Thyroid gland (tissue), 4 donors: ENCODE data around the gene TMEM183A. TPM values are rescaled to one million over a fixed set of nuclear protein-coding genes. Genes with fewer than 3 reads are reported as not detected.

Source experiments
- DNase-seq, 2 donors: peaks; one replicate each; pipeline ENCODE4 v3.0.0-alpha.2; 2019
- H3K27ac ChIP-seq, 3 donors: fragments of 200-600 bp; sonication (generic); 1 replicate in 2 of 3; 2 replicates in 1 of 3; pipeline ENCODE4 v1.5.1; 2016 to 2019; ENCODE audit warnings: mild to moderate bottlenecking in 1 of 3, moderate library complexity in 1 of 3
- H3K27me3 ChIP-seq: fragments of 200-600 bp; sonication (generic); one replicate; pipeline ENCODE4 v1.5.1; 2019
- H3K36me3 ChIP-seq, 2 donors: fragments of 200-600 bp; sonication (generic); one replicate each; pipeline ENCODE4 v1.5.1; 2016 to 2019
- H3K4me1 ChIP-seq, 2 donors: fragments of 200-600 bp; sonication (generic); one replicate each; pipeline ENCODE4 v1.5.1; 2017 to 2019
- H3K4me3 ChIP-seq, 3 donors: fragments of 200-600 bp; sonication (generic); replicated peaks in 1 of 3; 1 replicate in 2 of 3; 2 replicates in 1 of 3; pipeline ENCODE4 v1.5.1; 2016; ENCODE audit warnings: mild to moderate bottlenecking in 1 of 3
- H3K9me3 ChIP-seq: fragments of 200-600 bp; sonication (generic); one replicate; pipeline ENCODE4 v1.5.1; 2017
- CTCF ChIP-seq, 6 experiments: fragments of 200-600 bp in 3 of 6; fragments of 450-650 bp in 3 of 6; sonication (generic) in 3 of 6; IDR thresholded peaks; one replicate each; pipeline ENCODE4 v1.5.1; 2016 to 2019; ENCODE audit warnings: antibody characterized with exemption in 6 of 6, mild to moderate bottlenecking in 2 of 6, inconsistent platforms in 1 of 6, moderate library complexity in 1 of 6
- POLR2A ChIP-seq, 2 donors: fragments of 450-650 bp; IDR thresholded peaks; one replicate each; pipeline ENCODE4 v1.6.1; 2017; ENCODE audit warnings: antibody characterized with exemption in 2 of 2, mild to moderate bottlenecking in 2 of 2, moderate library complexity in 1 of 2
- WGBS, 2 donors: methylation state at CpG; one replicate each; pipeline ENCODE4 v1.1.5; 2017; 5-methylcytosine and 5-hydroxymethylcytosine counted together
- intact Hi-C: fragments of 100-400 bp; cut with DNase I; formaldehyde crosslinking; loops from one replicate; pipeline ENCODE4 v1.15.1; 2023
- total RNA-seq, 4 donors: library from RNA; depleted of rRNA; stranded (reverse); fragments of >200 nt; gene quantifications; one replicate each; pipeline ENCODE4 v1.2.3, GENCODE V29; 2016

Gene TMEM183A
- total RNA-seq, 4 donors from 2014 or later = 71.0 to 93.9 (median 84.2) TPM

DNA sequence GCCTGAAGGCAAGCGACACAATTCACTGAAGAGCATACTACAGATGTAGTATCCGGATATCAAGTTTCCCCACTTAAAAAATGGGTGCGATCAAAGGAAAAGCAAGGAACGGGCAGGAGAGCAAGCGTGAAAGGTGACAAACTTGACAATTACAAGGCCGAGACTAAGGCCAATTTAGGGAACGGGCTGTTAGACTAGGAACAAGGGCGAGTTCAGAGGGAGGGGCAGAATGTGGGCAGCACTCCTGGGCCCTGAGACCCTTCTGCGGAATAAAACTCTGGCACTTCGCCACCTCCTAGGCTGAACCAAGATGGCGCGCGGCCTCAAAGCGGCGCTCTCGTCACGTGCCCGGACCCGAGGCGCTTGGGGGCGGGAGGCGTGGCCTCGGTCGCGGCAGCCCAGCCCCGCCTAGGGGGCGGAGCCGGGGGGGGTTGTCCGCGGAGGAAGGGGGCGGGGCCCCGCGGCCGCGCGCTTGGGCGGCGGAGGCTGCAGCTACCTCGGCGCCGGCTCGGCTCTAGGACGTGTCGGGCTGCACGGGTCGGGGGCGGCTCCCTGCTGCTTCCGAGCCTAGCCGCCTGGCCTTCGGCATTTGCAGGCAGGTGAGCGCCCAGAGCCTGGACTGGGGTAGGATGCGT lies 19.0 kb downstream of the TMEM183A start, which contains the start of gene PPFIA4:
Gene PPFIA4, plus strand, starts transcription at position 461 of the 635 bp plus-strand sequence. CDS start 12,518 bp downstream, outside the sequence.
- no peaks in the 10 kb centered on the region for H3K27me3 ChIP-seq
- H3K4me3 ChIP-seq = peak within 1 kb of the TSS; percentile 11 to 54 (median 13)
- H3K36me3 ChIP-seq = peaks cover 22 to 26% of the 10 kb centered on the region in 2 donors
- H3K4me1 ChIP-seq = peaks cover 8 to 16% of the 10 kb centered on the region in 2 donors
- no peaks in the 10 kb centered on the region for H3K9me3 ChIP-seq
- peak within 1 kb of the TSS; percentile 40 to 65 (median 41) for H3K27ac ChIP-seq
- intact Hi-C loops = no loop called here
- WGBS, 2 donors = 28% methylated on average over 16 of the region's 52 CpGs
- DNase-seq = peak; percentile 82 to 84
- TF ChIP-seq POLR2A (IDR thresholded peaks at IDR 0.05) (peak in 1 of 2 donors; percentile 34), CTCF (IDR thresholded peaks at IDR 0.05) (no peak)

DNA sequence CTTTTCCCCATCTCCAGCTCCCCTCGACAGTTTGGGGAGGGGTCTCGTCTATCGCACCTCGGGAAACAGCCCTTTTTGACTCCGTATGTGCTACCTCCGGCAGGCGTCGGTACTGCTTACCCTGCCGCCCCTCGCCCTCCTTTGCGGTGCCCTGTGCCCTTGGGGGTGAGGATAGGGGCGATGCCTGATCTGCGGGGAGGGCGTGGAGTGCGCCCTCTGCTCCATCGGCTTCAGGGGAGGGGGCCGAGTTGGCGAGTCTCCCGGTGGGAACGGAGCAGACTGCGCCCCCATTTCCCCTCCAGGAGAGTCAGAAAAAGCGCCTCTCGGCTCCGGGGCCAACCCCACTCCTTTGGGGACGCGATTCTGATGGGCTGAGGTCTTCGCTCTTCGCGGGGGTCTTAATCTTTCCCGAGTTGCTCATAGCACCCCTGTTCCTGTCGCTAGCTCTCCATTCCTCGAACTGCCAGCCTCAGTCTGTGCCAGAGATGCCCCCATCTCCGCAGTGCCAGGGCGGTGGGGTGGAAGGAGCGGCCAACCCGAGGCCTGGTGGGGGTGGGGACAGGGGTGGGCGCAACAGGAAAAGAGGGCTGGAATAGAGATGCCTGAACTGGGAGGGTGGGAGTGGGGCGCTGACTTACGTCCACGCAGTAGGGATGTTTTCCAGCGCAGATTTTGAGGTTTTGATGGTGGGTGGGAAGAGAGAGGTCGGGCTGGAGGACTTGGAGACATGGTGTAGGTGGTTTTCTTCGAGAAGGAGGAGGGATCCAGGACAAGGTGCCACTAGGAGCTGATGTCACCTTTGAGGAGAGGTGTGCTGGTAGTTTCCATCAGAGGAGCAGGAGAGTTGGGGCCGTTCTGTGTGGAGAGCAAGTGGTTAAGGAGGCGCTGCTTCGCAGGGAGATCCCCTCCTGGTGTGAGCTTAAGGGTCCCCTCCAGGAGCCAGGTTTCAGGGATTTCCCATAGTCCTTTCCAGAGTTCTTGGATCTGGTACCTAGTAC lies 19.8 kb downstream of the TMEM183A start:
- intact Hi-C loops = no loop called here
- WGBS, 2 donors = 13 to 16% methylated on average over 30 to 44 of the region's 46 CpGs
- no peak overlapping the region for H3K27ac ChIP-seq
- H3K36me3 ChIP-seq = peaks cover 15 to 18% of the 10 kb centered on the region in 2 donors
- TF ChIP-seq CTCF (IDR thresholded peaks at IDR 0.05) (peak in 1 of 6 experiments; percentile 0), POLR2A (IDR thresholded peaks at IDR 0.05) (no peak)
- H3K4me1 ChIP-seq = peaks cover 8 to 16% of the 10 kb centered on the region in 2 donors
- H3K27me3 ChIP-seq = no peaks in the 10 kb centered on the region
- H3K4me3 ChIP-seq = peak overlapping the region; percentile 5 to 54 (median 11)
- no peaks in the 10 kb centered on the region for H3K9me3 ChIP-seq
- DNase-seq = no peak

- Histone ChIP-seq H3K9me3 (no peaks in the 10 kb centered on the region), H3K27me3 (no peaks in the 10 kb centered on the region), H3K27ac (no peak overlapping the region), H3K4me3 (no peak overlapping the region), H3K4me1 (peaks cover 8 to 16% of the 10 kb centered on the region in 2 donors), H3K36me3 (peaks cover 8 to 11% of the 10 kb centered on the region in 2 donors)
- WGBS, 2 donors = 87% methylated on average over 9 of the region's 9 CpGs
- DNase-seq = no peak
- intact Hi-C loops = no loop called here
- TF ChIP-seq POLR2A (IDR thresholded peaks at IDR 0.05) (no peak), CTCF (IDR thresholded peaks at IDR 0.05) (no peak)
Observed at GRCh38 chr1:203028067-203028783, 21.1 kb downstream of the TMEM183A start.

- Histone ChIP-seq H3K27ac (no peak overlapping the region), H3K9me3 (no peaks in the 10 kb centered on the region), H3K4me3 (no peak overlapping the region), H3K36me3 (peaks cover 4 to 6% of the 10 kb centered on the region in 2 donors), H3K4me1 (peaks cover 8 to 16% of the 10 kb centered on the region in 2 donors), H3K27me3 (no peaks in the 10 kb centered on the region)
- TF ChIP-seq POLR2A (IDR thresholded peaks at IDR 0.05) (no peak), CTCF (IDR thresholded peaks at IDR 0.05) (no peak)
- intact Hi-C loops = no loop called here
- 54 to 57% methylated on average over 9 to 12 of the region's 13 CpGs for WGBS, 2 donors
- peak; percentile 60 to 64 for DNase-seq
Observed at GRCh38 chr1:203028784-203029553, 21.8 kb downstream of the TMEM183A start.
